ENCODE data around the gene ELAPOR2.
"Not testable (repeated sequence)": the region's sequence is repeated elsewhere in the genome, so short reads cannot be mapped to it uniquely, and the experiment has no call there.

The ELAPOR2 gene, protein sequence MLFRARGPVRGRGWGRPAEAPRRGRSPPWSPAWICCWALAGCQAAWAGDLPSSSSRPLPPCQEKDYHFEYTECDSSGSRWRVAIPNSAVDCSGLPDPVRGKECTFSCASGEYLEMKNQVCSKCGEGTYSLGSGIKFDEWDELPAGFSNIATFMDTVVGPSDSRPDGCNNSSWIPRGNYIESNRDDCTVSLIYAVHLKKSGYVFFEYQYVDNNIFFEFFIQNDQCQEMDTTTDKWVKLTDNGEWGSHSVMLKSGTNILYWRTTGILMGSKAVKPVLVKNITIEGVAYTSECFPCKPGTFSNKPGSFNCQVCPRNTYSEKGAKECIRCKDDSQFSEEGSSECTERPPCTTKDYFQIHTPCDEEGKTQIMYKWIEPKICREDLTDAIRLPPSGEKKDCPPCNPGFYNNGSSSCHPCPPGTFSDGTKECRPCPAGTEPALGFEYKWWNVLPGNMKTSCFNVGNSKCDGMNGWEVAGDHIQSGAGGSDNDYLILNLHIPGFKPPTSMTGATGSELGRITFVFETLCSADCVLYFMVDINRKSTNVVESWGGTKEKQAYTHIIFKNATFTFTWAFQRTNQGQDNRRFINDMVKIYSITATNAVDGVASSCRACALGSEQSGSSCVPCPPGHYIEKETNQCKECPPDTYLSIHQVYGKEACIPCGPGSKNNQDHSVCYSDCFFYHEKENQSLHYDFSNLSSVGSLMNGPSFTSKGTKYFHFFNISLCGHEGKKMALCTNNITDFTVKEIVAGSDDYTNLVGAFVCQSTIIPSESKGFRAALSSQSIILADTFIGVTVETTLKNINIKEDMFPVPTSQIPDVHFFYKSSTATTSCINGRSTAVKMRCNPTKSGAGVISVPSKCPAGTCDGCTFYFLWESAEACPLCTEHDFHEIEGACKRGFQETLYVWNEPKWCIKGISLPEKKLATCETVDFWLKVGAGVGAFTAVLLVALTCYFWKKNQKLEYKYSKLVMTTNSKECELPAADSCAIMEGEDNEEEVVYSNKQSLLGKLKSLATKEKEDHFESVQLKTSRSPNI

DNA sequence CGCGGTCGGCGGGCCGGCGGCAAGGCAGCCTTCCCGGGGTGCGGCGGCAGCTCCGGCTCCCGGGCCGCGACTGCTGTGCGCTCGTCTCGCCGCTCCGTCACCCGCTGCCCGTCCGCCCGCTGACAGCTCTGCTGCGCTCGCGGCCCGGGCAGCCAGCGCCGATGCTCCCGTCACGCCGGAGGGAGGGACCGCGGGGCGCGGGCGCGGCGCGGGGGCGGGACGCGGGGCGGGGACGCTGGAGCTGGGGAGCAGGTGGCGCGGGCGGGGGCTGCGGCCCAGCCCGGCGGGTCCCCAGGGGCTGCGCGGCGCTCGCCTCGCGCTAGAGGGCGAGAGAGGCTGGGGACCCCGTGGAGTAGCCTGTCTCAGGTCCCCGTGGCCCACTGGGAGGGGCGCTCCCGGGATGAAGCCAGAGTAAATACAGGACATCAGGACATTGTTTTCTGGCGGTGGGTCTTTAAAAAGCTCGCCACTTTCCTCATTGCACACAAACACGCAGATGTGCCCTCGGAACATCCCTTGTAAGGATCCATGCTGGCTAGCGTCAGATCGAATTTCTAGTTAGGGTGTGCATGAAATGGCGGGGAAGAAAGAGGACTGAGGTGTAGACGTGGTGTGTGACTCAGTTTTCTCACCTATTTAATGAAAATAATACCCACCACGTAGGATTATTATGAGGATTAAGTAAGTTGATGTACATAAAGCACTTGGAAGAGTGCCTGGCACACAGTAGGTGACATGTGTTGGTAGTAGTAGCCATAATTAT lies at the start of gene ELAPOR2:
Gene ELAPOR2 (minus strand): TSS at position 130 of the 763 bp plus-strand sequence. CDS start 141 bp downstream, outside the sequence.
- DNase-seq (ENCODE audit: low read depth), result peak; percentile 74

GRCh38 chr7:87107949-87108776 lies 48.7 kb upstream of the ELAPOR2 start:
- DNase-seq (ENCODE audit: low read depth), result no peak

DNA sequence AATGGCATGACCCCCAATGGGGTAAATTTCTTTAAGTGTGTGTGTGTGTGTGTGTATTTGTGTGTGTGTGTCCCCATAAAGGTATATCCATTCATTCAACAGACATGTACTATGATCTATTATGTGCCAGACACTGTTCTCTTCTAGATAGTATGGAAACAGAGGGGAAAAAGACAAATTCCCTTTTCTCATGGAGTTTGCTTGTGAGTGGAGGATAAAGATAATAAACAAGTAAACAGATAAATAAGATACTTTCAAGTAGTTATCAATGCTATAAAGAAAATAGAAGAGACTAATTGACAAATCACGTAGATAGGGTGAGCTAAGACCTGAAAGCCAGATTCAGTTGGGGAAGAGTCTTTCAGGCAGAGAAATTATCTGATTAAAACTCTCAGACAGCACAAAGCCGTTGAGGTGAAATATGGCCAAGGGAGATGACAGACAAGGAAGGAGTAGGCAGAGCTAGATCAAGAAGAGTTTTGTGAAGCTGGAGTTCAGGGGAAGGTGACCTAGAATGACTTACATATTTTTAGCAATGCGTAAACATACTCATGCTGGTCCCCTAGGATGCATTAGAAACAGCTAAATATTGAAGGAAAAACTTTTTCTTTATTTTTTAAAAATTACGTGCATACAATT lies 47.6 kb upstream of the ELAPOR2 start:
- DNase-seq (ENCODE audit: low read depth), result no peak

DNA sequence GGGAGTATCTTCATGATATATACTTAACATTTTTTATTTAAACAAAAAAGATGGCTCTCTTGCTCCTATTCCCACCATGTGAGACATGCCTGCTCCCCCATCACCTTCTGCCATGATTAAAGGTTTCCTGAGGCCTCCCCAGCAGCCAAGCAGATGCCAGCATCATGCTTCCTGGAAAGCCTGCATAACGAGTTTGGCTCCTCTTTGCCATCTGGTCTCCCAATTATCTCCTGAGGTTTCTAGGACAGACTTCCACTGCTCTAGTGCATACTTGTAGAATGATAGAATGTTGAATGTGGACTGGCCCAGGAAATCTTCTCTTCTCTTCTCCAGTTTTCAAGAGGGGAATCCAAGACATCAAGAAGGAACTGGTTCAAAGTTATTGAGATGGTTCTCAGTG lies 45.9 kb upstream of the ELAPOR2 start:
- DNase-seq (ENCODE audit: low read depth), result no peak

DNA sequence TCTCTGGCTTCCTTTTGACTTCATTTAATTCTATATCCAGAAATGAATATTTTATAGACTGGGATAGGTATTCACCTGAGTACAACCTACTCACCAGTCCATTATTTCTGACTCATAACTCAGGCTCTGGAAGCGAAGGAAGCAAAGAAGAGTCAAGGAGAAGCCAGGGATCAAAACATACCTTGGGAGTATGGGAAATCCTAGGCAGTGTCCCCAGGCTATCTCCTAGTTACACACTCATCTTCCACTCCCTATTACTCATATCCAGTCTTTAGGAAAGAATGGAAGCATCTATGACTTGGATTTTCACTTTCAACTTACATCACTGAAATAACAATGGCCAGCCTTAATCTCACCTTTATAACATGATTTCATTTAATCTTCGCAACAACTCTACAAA lies 40.9 kb upstream of the ELAPOR2 start:
- no peak for DNase-seq (ENCODE audit: low read depth)

DNA sequence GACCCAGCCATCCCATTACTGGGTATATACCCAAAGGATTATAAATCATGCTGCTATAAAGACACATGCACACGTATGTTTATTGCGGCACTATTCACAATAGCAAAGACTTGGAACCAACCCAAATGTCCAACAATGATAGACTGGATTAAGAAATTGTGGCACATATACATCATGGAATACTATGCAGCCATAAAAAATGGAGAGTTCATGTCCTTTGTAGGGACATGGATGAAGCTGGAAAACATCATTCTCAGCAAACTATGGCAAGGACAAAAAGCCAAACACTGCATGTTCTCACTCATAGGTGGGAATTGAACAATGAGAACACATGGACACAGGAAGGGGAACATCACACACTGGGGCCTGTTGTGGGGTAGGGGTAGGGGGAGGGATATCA lies 37.9 kb upstream of the ELAPOR2 start:
- not testable (repeated sequence) for DNase-seq (ENCODE audit: low read depth)

DNA sequence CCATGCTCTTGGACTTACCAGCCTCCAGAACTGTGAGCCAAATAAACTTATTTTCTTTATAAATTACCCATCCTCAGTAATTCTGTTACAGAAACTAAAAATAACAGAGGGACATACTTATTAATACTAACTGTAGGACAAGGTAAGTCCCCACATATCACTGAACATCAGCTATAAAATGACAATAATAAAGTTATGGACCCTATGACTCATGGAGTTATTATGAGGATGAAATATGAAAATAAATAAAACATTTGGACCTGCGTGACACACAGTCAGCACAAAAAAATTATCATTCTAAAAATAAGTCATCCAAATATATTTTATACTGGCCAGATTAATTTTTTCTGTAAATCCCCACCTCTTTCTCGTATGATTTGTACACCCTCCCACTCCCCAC lies 34.9 kb upstream of the ELAPOR2 start:
- DNase-seq (ENCODE audit: low read depth), result no peak

DNA sequence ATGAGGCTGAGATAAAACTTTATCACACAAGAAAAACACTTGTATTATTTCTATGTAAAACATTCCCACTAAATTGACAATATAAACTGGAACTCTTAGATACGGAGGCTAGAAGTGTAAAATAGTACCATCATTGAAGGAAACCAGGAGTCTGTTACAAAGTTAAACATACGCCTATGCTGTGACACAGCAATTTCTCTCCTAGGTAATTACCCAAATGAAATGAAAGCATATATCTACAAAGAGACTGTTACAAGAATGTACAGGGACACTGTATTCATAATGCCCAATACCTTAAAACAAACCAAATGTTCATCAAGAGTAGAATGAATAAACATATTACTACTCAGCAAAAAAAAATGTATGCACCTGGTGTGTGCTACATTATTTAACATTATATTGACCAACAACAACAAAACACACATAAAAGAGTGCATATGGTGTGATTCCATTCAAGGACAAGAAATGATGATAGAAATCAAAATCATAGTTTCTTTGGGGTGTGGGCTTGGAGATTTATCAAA lies 33.2 kb upstream of the ELAPOR2 start:
- no peak for DNase-seq (ENCODE audit: low read depth)

DNA sequence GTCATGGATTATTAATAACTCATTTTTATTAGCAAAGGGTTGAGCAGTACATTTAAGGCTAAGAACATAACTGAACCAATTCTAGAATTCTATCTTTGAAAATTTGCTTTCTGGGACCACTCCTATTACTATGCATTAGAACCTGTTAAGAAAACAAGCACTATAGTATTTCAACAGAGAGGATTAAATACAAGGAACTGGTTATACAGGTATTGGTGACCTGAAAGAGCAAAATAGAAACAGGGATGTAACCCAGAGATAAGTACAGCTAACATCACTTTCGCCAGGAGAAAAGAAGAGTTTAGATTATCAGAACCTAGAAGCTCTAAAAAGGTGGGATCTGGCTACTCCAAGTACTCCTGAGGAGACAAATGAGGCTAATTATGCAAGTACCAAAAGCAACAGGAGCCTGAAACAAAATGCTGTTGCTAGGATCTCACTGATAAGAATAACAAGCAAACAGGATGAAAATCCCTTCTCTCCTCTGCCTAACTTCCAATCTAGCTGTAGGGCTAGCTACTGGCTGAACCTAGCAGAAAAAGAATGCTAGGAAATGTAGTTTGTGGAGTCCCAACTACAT lies 32.1 kb upstream of the ELAPOR2 start:
- DNase-seq (ENCODE audit: low read depth), result no peak

DNA sequence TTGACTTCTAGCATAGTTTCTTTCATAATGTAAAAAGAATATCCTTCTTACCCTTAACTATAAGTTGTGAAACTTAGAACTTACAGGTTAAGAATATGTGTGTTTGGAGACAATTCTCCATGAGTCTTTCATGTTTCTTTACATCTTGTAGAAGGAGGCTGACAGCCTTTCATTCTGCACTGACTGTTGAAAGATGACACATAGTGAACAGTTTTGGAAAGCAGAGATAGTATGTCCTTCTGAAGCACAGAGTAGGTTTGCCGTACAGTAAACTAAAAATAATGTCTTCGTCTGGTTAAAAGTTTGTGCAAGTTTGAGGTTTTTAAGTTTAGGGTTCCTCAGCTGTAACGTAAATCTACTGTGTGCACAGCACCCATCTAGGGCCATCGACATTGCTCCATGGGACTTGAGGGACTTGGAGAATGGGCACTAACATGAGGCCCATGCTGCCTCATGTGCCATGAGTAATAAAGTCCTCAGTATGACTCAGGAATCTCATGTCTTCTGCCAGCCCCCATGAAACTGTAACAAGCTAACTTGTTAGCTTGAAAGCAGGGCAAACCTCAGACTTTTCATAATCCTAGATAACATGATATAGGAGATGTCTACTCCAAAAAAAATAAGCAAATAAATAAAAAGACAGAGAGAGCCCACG lies 24.5 kb upstream of the ELAPOR2 start:
- DNase-seq (ENCODE audit: low read depth), result no peak

DNA sequence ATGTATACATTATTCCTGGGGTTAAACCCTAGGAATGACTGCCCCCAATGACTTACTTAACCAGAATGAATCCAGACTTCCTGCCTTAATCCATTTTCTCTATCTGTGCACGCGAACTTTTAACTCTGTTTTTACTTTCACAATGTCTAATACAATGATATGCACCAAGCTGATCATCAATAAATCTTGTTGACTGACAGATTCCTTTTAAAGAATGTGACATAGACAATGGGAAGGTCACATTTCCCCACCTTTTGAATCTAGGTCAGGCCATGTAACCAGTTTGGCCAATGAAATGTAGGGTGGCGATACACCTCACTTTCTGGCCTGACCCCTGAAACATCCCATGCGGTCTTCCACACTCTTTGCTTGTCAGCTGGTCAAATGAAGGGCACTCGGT lies 23.2 kb upstream of the ELAPOR2 start:
- no peak for DNase-seq (ENCODE audit: low read depth)

DNA sequence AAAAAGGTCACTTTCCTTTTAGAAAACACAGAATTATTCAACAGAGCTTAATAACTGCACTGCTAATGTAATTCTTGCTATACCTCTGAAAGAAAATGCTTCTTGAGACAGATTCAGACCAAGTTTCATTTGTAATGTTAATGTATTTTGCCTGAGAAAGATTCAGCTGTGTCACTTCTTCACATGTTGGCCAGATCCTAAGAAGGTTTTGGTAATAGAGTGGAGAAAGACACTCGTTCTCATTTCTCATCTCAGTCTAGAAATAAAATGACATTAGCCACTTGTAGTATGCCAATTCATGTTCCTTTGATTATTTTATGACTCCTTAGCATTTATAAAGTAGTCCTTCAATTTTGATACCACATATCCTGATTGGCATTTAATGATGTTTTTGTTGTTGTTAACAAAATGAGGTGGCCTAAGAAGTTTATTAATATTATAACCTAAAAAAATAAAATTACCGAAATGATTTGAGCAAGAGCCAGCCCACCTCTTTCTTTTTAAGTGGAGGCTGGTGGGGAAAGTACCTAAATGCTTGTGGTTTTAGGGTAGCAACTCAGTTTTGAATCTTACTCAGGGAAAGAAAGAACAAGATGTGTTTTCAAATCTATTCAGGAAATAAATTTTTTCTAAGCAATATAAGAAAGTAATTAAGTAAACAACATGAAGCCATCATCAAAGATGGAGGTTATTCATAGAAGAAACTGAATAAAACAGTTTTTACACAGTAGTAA lies 16.4 kb upstream of the ELAPOR2 start:
- DNase-seq (ENCODE audit: low read depth), result no peak

DNA sequence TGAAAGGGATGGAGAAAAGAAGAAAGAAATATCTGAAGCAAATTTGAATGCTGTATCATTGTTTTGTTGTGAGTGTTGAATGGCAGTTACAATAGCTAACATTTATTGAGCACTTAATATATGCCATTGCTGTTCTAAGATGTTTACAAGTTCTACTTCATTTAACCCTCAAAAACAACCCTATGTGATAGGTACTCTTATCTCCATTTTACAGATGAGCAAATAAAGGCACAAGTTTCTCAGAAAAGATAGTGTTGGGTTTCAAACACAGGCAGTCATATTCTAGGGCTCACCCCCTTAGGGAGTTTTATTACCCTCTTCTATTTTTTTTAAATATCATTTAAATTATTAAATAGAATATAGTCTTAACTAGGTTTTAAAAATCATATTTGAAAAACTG lies 8.3 kb upstream of the ELAPOR2 start:
- DNase-seq (ENCODE audit: low read depth), result no peak

GRCh38 chr7:87060288-87060537 lies 759 bp upstream of the ELAPOR2 start:
- DNase-seq (ENCODE audit: low read depth), result no peak

DNA sequence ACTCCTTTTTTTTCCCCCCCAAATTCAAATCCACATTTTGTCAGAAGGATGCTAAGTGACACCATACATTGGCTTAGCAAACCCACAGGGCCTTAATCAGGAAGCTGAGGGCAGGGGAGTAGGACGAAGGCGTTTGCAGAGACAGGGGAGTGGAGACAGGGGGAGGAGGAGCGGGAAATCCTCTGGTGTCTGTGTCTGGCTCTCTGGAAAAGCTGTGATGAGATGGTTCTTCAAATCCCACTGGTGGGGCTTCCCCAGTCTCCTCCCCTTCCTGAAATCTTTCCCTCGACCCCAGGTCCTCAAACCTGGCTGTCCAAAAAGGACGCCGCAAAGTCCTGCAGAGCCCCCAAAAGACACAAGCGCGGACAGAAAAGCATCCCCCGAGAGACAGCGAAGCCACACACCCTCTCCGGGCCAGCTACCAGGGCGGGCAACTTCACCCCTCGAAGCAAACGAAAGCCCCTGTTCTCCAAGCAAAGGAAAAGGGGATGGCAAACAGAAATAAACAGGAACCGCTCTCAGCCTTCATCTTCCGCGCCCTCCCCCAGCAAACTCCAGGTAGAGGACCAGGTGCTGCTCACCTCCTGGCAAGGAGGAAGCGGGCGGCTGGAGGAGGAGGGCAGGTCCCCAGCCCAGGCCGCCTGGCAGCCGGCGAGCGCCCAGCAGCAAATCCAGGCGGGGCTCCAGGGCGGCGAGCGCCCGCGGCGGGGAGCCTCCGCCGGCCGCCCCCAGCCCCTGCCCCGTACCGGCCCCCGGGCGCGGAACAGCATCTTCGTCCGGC lies 520 bp downstream of the ELAPOR2 start:
- peak; percentile 8 for DNase-seq (ENCODE audit: low read depth)

- DNase-seq (ENCODE audit: low read depth), result no peak
Measured at GRCh38 chr7:87057210-87057609, 2.2 kb downstream of the ELAPOR2 start.

- no peak for DNase-seq (ENCODE audit: low read depth)
Measured at GRCh38 chr7:87056346-87056745, 3.1 kb downstream of the ELAPOR2 start.

DNA sequence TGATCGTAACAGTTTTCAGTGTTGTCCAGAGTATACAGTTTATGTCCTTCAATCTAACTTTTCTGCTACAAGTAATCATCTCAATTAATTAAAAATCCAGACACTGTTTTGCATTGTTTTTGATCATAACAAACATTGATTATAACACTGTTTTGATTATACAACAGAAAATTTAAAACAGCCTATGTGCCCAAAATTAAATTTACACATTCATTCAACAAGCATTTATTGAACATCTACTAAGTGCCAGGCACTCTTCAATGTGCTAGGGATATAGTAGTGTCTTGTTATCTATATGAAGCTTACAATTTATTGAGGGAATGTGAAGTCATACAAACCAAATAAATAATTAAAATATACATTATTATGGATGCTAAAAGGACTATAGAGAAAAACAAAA lies 10.6 kb downstream of the ELAPOR2 start:
- no peak for DNase-seq (ENCODE audit: low read depth)
